K562 (cell line): ENCODE results near the gene SYNJ2. TPM values are rescaled to one million over a fixed set of nuclear protein-coding genes. Genes with fewer than 3 reads are reported as not detected.

Source experiments
- ATAC-seq: fragments of 200-7000 bp; cut with Tn5 transposase; 3 replicates; pipeline ENCODE4 v1.9.1; 2020; ENCODE audit warnings: moderate library complexity
- BruUV-seq: library from RNA; stranded (reverse); fragments of 400-500 nt; replicated peaks from 2 replicates; lab custom pipeline; 2021; lab: Mats Ljungman, UMichigan
- CTCF ChIA-PET: fragments of 300-600 bp; formaldehyde crosslinking; extraction: SDS; loops from one replicate; lab custom pipeline; 2021; ENCODE audit warnings: low intra/inter-chr PET ratio; lab: Yijun Ruan, JAX
- POLR2A ChIA-PET: fragments of 300-600, 350-650 bp; sonication (Branson Sonifier 250); formaldehyde crosslinking; extraction: SDS; loops from one replicate; lab custom pipeline; 2021; ENCODE audit warnings: antibody characterized with exemption, inconsistent platforms; lab: Yijun Ruan, JAX
- DNase-seq, 4 experiments: peaks; one replicate each; pipeline versions ENCODE4 v3.0.0 to v3.0.0-alpha.2; 2011 to 2018; ENCODE audit warnings: low spot score in 3 of 4, mixed read lengths in 3 of 4; ENCODE audit errors: extremely low read depth in 1 of 4
- FAIRE-seq: peaks from 2 replicates; lab custom pipeline; 2011; peaks lifted over from hg19 to GRCh38; lab: Jason Lieb, UNC
- H2AFZ ChIP-seq: 2 replicates; pipeline ENCODE4 v1.6.0; 2011; ENCODE audit warnings: low read depth, low read length, control low read depth, inconsistent platforms
- H3K27ac ChIP-seq: fragments of 200-600 bp; 3 replicates; pipeline ENCODE4 v1.8.0; 2011; ENCODE audit warnings: low read depth, mild to moderate bottlenecking, control low read depth, inconsistent platforms, low read length, moderate library complexity, mixed read lengths; ENCODE audit errors: extremely low read depth
- H3K27me3 ChIP-seq, 2 experiments: fragments of 300-600 bp in 1 of 2; 2 replicates in 1 of 2; 3 replicates in 1 of 2; pipeline versions ENCODE4 v1.6.0 to v1.8.0; 2011; ENCODE audit warnings: inconsistent platforms in 2 of 2, low read length in 2 of 2, mild to moderate bottlenecking in 1 of 2, mixed read lengths in 1 of 2, moderate library complexity in 1 of 2; ENCODE audit not compliant: control insufficient read depth in 2 of 2, insufficient read depth in 2 of 2
- H3K36me3 ChIP-seq: fragments of 300-600 bp; 3 replicates; pipeline ENCODE4 v1.8.0; 2011; ENCODE audit warnings: mild to moderate bottlenecking, low read length, inconsistent platforms; ENCODE audit not compliant: control insufficient read depth, insufficient read depth
- H3K4me1 ChIP-seq, 2 experiments: fragments of 200-600 bp in 1 of 2; replicated peaks in 1 of 2; 2 replicates in 1 of 2; 3 replicates in 1 of 2; pipeline versions ENCODE4 v1.5.1 to v1.8.0; 2011; ENCODE audit warnings: inconsistent platforms in 2 of 2, low read length in 2 of 2, mild to moderate bottlenecking in 1 of 2, mixed read lengths in 1 of 2, moderate library complexity in 1 of 2; ENCODE audit not compliant: control insufficient read depth in 2 of 2, insufficient read depth in 2 of 2
- H3K4me2 ChIP-seq: 2 replicates; pipeline ENCODE4 v1.6.1; 2011; ENCODE audit warnings: low read length, control low read depth, inconsistent platforms, mixed read lengths; ENCODE audit not compliant: insufficient read depth
- H3K4me3 ChIP-seq: fragments of 200-600 bp; sonication (generic), shearing (Covaris generic); 2 replicates; pipeline ENCODE4 v1.5.1; 2016; ENCODE audit warnings: control low read depth, inconsistent platforms
- H3K79me2 ChIP-seq: fragments of 200-600 bp; 3 replicates; pipeline ENCODE4 v1.8.0; 2011; ENCODE audit warnings: low read length, inconsistent platforms; ENCODE audit not compliant: control insufficient read depth, insufficient read depth
- H3K9ac ChIP-seq, 2 experiments: 2 replicates each; pipeline versions ENCODE4 v1.6.0 to v1.6.1; 2011; ENCODE audit warnings: low read depth in 2 of 2, low read length in 2 of 2, control low read depth in 1 of 2, inconsistent platforms in 1 of 2, mild to moderate bottlenecking in 1 of 2, mixed read lengths in 1 of 2; ENCODE audit not compliant: insufficient read depth in 1 of 2
- H3K9me1 ChIP-seq: one replicate; pipeline ENCODE4 v1.6.0; 2011; ENCODE audit warnings: inconsistent platforms, mild to moderate bottlenecking, low read length, moderate library complexity; ENCODE audit not compliant: control insufficient read depth, insufficient read depth
- H3K9me3 ChIP-seq: replicated peaks from 2 replicates; pipeline ENCODE4 v1.5.1; 2011; ENCODE audit warnings: low read depth, low read length, inconsistent platforms; ENCODE audit not compliant: control insufficient read depth, insufficient read depth
- H4K20me1 ChIP-seq: replicated peaks from 2 replicates; pipeline ENCODE4 v1.6.1; 2011; ENCODE audit warnings: low read length, inconsistent platforms, mixed read lengths; ENCODE audit not compliant: control insufficient read depth, insufficient read depth
- ATF1 ChIP-seq, 2 experiments: fragments of 450-650 bp in 1 of 2; IDR thresholded peaks; 2 replicates each; pipeline ENCODE4 v1.6.1; 2016; ENCODE audit warnings: missing compliant biosample characterization in 1 of 2, missing genetic modification characterization in 1 of 2
- CEBPB ChIP-seq: fragments of 450-650 bp; IDR thresholded peaks from 2 replicates; pipeline ENCODE4 v1.6.1; 2016; ENCODE audit warnings: missing genetic modification characterization, missing compliant biosample characterization
- HLTF ChIP-seq: fragments of 450-650 bp; IDR thresholded peaks from 2 replicates; pipeline ENCODE4 v1.6.1; 2016
- RUNX1 ChIP-seq: sonication (generic); IDR thresholded peaks from 2 replicates; pipeline ENCODE4 v1.6.1; 2016; ENCODE audit warnings: antibody characterized with exemption, low read depth
- ZBTB5 ChIP-seq: fragments of 450-650 bp; IDR thresholded peaks from 2 replicates; pipeline ENCODE4 v1.6.1; 2017; ENCODE audit warnings: antibody characterized with exemption
- ZKSCAN1 ChIP-seq: fragments of 150-350 bp; IDR thresholded peaks from 2 replicates; pipeline ENCODE4 v1.6.1; 2016; ENCODE audit warnings: low read depth, low read length
- ZNF133 ChIP-seq: fragments of 250-450 bp; sonication (Bioruptor Pico); IDR thresholded peaks from 2 replicates; pipeline ENCODE4 v1.4.0; 2020; ENCODE audit warnings: mild to moderate bottlenecking
- ZNF785 ChIP-seq: fragments of 250-450 bp; sonication (Bioruptor Pico); IDR thresholded peaks from 2 replicates; pipeline ENCODE4 v1.4.0; 2020; ENCODE audit warnings: mild to moderate bottlenecking
- WGBS: fragments of 100-300 bp; shearing (Covaris generic); methylation state at CpG from one replicate; pipeline ENCODE4 v1.1.6; 2016; ENCODE audit warnings: low coverage, mixed read lengths; ENCODE audit not compliant: insufficient coverage; ENCODE audit errors: missing lambda C conversion rate; 5-methylcytosine and 5-hydroxymethylcytosine counted together
- in situ Hi-C: fragments of 300-500 bp; cut with MboI; formaldehyde crosslinking; loops from 4 replicates; pipeline ENCODE4 v1.15.0; 2018; ENCODE audit warnings: inconsistent platforms, mixed read lengths
- intact Hi-C: fragments of 100-400 bp; cut with micrococcal nuclease; formaldehyde crosslinking; loops from 2 replicates; pipeline ENCODE4 v1.14.2; 2022
- polyA plus RNA-seq, 8 experiments: library from polyadenylated mRNA; depleted of rRNA in 4 of 8; stranded (reverse) in 5 of 8; unstranded in 3 of 8; fragments of >200 nt; fragmentation: Nextera tagmentation in 2 of 8; fragmentation: Illumina TruSeq in 1 of 8; extraction: Ambion mirVana in 2 of 8; extraction: Trizol in 1 of 8; gene quantifications; 2 replicates each; pipeline versions ENCODE4 v1.2.1 to v1.2.3, GENCODE V29; 2011 to 2014; ENCODE audit warnings: inconsistent platforms in 1 of 8, missing spikeins in 1 of 8
- total RNA-seq, 7 experiments: library from RNA; depleted of rRNA in 6 of 7; stranded (reverse); fragments of >200 nt in 6 of 7; fragmentation: Illumina TruSeq in 2 of 7; extraction: Trizol in 2 of 7; gene quantifications; 2 replicates each; pipeline versions ENCODE4 v1.2.1 to v1.2.3, GENCODE V29; 2011 to 2021; ENCODE audit warnings: low replicate concordance in 1 of 7
- TF ChIP-seq, protein P1 (sequence below): sonication (generic); formaldehyde crosslinking; IDR thresholded peaks from 2 replicates; pipeline ENCODE4 v1.8.0; 2022; ENCODE audit warnings: mild to moderate bottlenecking, low read depth, missing genetic modification reagents

The SYNJ2 gene
- total and polyA plus RNA-seq, 9 of the 15 experiments (the other 6 are each of a cell fraction or from before 2014, with no cell fraction given) = 3.0 to 27.7 (median 17.8) TPM

DNA sequence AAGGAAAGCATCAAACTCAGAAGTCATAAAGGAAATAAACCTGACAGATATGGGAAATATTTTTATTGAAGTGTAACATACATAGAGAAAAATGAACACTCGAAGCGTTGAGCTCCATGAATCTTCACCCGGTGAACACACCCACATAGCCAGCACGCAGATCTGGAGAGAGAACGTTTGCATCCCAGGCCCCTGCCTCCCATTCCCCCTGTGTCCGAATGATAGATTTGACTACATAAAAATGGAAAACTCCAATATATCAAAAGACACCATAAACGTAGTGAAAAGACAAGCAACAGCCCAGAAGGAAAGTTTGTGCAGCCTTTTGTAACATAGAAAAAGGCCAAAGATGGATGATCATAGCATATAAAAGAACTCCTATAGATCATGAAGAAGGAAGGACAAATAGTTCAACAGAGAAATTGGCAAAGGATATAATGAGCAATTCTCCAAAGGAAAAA, 17.1 kb downstream of the SYNJ2 start:
- no TSS peak for BruUV-seq
- H4K20me1 ChIP-seq = peaks cover 13% of the 10 kb centered on the region
- H3K27me3 ChIP-seq = no peaks in the 10 kb centered on the region
- peaks cover 19 to 42% of the 10 kb centered on the region in 2 experiments for H3K4me1 ChIP-seq
- DNase-seq = no peak
- peaks cover 9% of the 10 kb centered on the region for H3K9me1 ChIP-seq
- WGBS = 72% methylated on average over 7 of the region's 7 CpGs
- POLR2A ChIA-PET = interaction anchor here (0.7 to 2.2 kb wide), 6 partner anchors 12 to 101 kb away, joined by 3 to 7 read pairs (median 4); no protein-coding TSS in a partner anchor
- in situ Hi-C loops = no loop called here
- H3K36me3 ChIP-seq = peaks cover 7% of the 10 kb centered on the region; the same call in 1 of the 3 replicates
- H3K79me2 ChIP-seq = peaks cover 56% of the 10 kb centered on the region
- no peak overlapping the region for H3K4me2 ChIP-seq
- TF ChIP-seq ZBTB5 (no peak), ZNF785 (CRISPR knock-in tag) (no peak), HLTF (no peak), CEBPB (tag) (no peak), ZNF133 (no peak), ATF1 (CRISPR knock-in tag; IDR thresholded peaks at IDR 0.05) (no peak), ATF1 (tag; IDR thresholded peaks at IDR 0.05) (no peak), RUNX1 (no peak), ZKSCAN1 (no peak)
- TF ChIP-seq, protein P1, sequence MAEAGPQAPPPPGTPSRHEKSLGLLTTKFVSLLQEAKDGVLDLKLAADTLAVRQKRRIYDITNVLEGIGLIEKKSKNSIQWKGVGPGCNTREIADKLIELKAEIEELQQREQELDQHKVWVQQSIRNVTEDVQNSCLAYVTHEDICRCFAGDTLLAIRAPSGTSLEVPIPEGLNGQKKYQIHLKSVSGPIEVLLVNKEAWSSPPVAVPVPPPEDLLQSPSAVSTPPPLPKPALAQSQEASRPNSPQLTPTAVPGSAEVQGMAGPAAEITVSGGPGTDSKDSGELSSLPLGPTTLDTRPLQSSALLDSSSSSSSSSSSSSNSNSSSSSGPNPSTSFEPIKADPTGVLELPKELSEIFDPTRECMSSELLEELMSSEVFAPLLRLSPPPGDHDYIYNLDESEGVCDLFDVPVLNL = no peak
- TF ChIP-seq, all 486 proteins: peak for 0
- no peak overlapping the region for H3K4me3 ChIP-seq
- no peak overlapping the region for H2AFZ ChIP-seq
- intact Hi-C loops = no loop called here
- no peak overlapping the region; a peak in 1 of 4 replicates for H3K9ac ChIP-seq
- no peak overlapping the region for H3K27ac ChIP-seq
- ATAC-seq (no peak), FAIRE-seq (no peak)
- no peaks in the 10 kb centered on the region for H3K9me3 ChIP-seq
- CTCF ChIA-PET = no interaction called here
